Activated CD4-positive, CD25-positive, alpha-beta regulatory T cell treated with anti-CD3 and anti-CD28 coated beads, Interleukin-2, amount 50 U/mL, for 72 hours (primary cell): ENCODE measurements around the gene MALAT1.
"Not testable (repeated sequence)": the region's sequence is repeated elsewhere in the genome, so short reads cannot be mapped to it uniquely, and the experiment has no call there.

ENCODE experiments used
- DNase-seq: peaks from one replicate; pipeline ENCODE4 v3.0.0; 2021

The MALAT1 gene

DNA sequence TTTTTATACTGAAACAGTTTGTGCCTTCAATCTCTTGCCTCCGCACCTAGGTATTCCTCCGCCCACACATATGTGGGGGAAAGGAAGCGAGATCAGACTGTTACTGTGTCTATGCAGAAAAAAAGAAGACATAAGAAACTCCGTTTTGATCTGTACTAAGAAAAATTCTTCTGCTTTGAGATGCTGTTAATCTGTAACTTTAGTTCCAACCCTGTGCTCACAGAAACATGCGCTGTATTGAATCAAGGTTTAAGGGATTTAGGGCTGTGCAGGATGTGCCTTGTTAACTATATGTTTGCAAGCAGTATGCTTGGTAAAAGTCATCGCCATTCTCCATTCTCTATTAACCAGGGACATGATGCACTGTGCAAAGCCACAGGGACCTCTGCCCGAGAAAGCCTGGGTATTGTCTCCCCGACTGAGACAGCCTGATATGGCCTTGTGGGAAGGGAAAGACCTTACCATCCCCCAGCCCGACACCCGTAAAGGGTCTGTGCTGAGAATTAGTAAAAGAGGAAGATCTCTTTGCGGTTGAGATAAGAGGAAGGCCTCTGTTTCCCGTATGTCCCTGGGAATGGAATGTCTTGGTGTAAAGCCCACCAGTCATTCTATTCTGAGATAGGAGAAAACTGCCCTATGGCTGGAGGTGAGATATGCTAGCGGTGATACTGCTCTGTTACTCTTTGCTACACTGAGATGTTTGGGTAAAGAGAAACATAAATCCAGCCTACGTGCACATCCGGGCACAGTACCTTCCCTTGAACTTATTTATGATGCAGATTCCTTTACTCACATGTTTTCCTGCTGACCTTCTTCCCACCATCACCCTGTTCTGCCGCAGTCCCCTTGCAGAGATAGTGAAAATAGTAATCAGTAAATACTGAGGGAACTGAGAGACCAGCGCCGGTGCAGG is 24.1 kb downstream of the MALAT1 start:
- not testable (repeated sequence) for DNase-seq

DNA sequence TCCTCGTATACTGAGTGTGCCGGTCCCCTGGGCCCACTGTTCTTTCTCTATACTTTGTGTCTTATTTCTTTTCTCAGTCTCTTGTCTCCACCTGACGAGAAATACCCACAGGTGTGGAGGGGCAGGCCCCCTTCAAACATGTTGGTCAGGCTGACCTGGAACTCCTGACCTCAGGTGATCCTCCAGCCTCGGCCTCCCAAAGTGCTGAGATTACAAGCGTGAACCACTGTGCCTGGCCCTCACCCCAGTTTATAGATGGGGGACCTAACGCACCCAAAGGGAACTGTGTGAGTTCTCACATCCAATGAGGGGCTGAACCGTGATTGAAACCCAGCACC is 24.8 kb downstream of the MALAT1 start:
- not testable (repeated sequence) for DNase-seq

- no peak for DNase-seq
Measured at GRCh38 chr11:65524014-65524740, 25.3 kb downstream of the MALAT1 start.

GRCh38 chr11:65524741-65525545 is 26.1 kb downstream of the MALAT1 start, which contains the start of gene SCYL1:
Gene SCYL1 (plus strand): TSS chr11:65525083. CDS start chr11:65525154, 71 bp downstream.
- peak; percentile 83 for DNase-seq

DNA sequence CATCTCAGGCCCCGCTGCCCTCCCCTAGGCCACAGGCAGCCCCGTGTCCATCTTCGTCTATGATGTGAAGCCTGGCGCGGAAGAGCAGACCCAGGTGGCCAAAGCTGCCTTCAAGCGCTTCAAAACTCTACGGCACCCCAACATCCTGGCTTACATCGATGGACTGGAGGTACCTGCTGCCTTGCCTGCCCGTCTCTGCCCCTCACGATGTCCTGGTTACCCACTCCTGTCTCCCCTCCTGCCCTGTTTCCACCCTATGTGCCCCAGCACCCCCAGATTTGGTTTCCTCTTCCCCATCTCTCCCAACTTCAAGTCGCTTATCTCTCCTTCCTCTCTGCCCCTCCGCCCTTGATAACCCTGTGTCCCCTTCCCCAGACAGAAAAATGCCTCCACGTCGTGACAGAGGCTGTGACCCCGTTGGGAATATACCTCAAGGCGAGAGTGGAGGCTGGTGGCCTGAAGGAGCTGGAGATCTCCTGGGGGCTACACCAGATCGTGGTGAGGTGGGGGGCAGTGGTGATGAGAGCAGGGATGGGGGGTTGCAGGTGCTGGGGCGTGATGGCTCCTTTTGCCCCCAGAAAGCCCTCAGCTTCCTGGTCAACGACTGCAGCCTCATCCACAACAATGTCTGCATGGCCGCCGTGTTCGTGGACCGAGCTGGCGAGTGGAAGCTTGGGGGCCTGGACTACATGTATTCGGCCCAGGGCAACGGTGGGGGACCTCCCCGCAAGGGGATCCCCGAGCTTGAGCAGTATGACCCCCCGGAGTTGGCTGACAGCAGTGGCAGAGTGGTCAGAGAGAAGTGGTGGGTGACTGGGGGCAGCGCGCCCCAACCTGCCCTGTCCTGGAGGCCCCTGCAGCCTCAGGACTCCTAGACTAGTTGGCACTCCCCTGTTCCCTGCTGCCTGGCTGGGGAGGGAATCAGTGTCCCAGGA is 27.0 kb downstream of the MALAT1 start:
- no peak for DNase-seq

DNA sequence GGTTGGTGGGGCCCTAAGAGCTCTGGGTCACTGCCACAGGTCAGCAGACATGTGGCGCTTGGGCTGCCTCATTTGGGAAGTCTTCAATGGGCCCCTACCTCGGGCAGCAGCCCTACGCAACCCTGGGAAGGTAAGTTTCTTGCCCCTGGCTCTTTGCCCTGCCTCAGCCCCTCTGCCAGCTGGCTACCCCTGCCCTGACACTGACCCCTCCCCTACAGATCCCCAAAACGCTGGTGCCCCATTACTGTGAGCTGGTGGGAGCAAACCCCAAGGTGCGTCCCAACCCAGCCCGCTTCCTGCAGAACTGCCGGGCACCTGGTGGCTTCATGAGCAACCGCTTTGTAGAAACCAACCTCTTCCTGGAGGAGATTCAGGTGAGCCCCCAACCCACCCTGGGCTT is 27.9 kb downstream of the MALAT1 start:
- no peak for DNase-seq

DNA sequence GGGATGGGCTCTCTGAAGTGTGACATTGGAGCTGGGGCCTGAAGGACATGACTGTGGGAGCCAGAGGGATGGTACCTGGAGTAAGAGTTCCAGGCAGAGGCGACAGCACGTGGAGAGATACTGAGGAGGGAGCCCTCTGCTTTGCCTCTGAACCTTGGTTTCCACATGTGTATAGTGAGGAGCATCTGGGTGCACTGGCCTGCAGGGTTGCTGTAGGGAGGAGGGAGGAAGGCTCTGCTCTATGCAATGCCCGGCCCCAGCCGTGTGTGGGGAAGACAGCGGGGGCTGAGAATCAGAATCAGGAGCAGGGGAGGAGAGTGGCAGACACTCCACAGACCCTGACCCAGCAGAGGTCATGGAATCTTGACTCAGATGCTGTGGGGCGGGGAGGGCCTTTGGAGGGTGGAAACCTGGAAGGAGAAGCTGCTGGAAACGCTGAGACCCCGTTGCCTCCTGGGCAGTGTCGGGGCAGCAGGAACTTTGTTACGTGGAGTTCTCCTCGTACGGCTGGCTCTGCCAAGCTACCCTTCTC is 30.0 kb downstream of the MALAT1 start:
- no peak for DNase-seq

- no peak for DNase-seq
Measured at GRCh38 chr11:65529475-65530156, 30.8 kb downstream of the MALAT1 start.

- DNase-seq: no peak
Measured at GRCh38 chr11:65530157-65530496, 31.3 kb downstream of the MALAT1 start.

DNA sequence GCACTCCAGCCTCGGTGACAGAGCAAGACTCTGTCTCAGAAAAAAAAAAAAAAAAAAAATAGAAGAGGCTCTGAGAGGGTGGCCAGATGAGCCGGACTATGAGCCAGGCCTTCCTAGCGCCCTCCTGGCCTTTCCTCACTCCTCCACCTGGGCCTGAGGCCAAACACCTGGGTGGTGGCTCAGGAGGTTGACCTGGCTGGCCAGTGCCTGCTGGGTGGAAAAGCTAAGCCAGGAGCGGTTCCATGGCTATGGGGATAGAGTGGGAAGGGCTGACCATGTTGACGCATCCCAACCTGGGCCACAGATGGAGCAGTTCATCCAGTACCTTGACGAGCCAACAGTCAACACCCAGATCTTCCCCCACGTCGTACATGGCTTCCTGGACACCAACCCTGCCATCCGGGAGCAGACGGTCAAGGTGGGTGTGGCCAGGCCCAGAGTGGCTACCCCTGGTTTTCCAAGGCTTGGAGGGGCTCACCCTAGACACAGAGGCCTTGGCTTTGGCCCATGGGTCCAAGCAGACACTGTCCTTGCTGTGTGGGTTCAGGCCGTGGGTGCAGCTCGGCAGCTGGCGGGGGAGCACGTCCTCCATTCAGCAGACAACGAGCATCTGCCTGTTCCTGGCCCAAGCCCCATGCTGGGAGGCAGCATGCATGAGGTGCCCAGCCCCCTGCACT is 33.7 kb downstream of the MALAT1 start:
- no peak for DNase-seq

DNA sequence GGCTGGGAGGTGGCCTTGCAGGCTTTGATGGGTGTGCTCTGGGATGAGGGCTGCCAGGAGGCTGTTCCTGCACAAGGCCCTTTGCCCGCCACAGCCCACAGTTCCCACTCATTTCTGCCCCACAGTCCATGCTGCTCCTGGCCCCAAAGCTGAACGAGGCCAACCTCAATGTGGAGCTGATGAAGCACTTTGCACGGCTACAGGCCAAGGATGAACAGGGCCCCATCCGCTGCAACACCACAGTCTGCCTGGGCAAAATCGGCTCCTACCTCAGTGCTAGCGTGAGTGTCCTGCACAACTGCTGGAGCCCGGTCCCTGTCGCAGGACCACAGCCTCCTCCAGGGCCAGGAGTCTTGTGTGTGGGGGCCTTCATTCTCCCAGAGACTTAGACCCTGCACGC is 36.3 kb downstream of the MALAT1 start:
- DNase-seq: no peak

- no peak for DNase-seq
Measured at GRCh38 chr11:65536412-65537295, 37.8 kb downstream of the MALAT1 start.

- no peak for DNase-seq
Measured at GRCh38 chr11:65537296-65537597, 38.4 kb downstream of the MALAT1 start.

DNA sequence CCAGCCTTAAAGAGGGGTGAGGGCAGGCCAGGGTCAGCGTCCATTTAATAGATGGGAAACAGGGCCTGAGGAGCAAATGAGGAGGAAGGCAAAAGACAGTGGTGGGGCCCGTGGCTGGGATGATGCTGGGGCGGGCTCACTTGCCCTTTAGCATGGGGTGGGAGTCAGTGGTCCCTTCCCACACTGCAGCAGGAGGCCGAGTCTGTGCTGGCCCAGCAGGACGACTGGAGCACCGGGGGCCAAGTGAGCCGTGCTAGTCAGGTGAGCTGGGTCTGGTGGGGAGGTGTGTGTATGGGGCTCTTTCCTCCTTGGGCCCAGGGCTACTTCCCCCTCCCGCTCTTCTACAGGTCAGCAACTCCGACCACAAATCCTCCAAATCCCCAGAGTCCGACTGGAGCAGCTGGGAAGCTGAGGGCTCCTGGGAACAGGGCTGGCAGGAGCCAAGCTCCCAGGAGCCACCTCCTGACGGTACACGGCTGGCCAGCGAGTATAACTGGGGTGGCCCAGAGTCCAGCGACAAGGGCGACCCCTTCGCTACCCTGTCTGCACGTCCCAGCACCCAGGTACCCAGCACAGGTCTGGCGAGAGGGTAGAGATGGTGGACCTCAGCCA is 38.9 kb downstream of the MALAT1 start:
- DNase-seq: no peak

DNA sequence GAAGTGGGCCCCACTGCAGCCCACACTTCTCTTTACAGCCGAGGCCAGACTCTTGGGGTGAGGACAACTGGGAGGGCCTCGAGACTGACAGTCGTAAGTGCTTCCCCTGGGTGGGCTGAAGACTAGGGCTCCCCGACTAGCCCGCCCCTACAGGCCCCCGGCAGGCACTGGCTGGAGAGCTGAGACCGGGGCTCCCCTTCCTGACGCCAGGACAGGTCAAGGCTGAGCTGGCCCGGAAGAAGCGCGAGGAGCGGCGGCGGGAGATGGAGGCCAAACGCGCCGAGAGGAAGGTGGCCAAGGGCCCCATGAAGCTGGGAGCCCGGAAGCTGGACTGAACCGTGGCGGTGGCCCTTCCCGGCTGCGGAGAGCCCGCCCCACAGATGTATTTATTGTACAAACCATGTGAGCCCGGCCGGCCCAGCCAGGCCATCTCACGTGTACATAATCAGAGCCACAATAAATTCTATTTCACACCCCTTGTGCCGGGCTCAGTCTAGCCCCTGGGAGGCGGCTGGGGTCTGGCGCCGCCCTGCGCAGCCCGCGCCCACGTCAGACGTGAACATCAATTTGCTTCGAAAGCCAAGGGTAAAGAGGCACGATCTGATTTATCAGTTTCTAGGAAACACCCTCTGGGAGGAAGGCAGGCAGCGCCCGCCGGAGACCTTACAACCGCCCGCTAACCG is 39.5 kb downstream of the MALAT1 start:
- no peak for DNase-seq

GRCh38 chr11:65538915-65539743 is 40.3 kb downstream of the MALAT1 start:
- no peak for DNase-seq

- DNase-seq: peak; percentile 53
Measured at GRCh38 chr11:65539744-65540289, 41.0 kb downstream of the MALAT1 start.
